NCI-H1048 (cell line): Measurements from ENCODE around the gene GNG3.

Experiments
- DNase-seq: peaks from one replicate; lab custom pipeline; 2025; lab: John Stamatoyannopoulos, UW

GNG3 gene

DNA sequence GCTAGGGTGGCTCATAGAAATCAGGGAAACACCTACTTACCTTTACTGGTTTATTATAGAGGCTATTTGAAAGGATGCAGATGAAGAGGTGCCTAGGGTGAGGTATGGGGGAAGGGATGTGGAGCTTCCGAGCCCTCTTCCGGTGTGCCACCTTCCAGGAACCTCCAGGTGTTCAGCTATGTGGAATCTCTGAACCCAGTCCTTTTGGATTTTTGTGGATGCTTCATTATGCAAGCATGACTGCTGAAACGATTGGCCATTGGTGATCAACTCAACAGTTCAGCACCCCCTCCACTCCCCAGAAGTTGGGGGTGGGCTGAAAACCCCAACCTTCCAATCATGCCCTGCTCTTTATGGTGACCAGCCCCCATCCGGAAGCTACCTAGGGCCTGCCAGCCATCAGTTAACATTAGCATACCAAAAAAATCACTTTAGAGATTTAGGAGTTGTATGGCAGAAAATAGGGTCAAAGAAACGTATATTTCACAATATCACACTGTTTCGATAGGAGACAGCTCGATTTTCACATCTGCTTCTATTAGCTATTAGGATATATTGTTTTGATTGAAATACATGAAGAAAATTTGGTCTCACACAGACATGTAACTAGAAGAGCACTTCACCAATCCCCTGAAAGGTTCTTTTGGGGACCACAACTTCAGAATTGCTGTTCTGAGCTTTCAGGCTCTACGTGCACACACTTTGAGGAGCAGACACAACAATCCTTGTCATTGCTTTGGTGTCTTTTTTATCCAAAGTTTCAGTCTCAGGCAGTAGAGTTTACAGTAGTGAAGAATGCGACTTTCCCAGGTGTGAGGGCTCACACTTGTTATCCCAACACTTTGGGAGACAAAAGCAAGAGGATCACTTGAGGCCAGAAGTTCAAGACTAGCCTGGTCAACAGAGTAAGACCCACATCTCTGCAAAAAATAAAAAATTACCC, 50.6 kb downstream of the GNG3 start:
- DNase-seq, result no peak
